Lung microvascular endothelial cell (primary cell): ENCODE results near the gene DUSP2. TPM values are rescaled to one million over a fixed set of nuclear protein-coding genes. Genes with fewer than 3 reads are reported as not detected.

ENCODE experiments used
- DNase-seq, 2 donors: peaks; one replicate each; pipeline versions ENCODE4 v3.0.0 to v3.0.0-alpha.2; 2010; ENCODE audit warnings: low read depth in 2 of 2
- total RNA-seq: library from RNA; depleted of rRNA; stranded (reverse); fragments of >200 nt; gene quantifications from 2 replicates; pipeline ENCODE4 v1.2.1, GENCODE V29; 2014

The DUSP2 gene
- total RNA-seq, 1 donor from 2014 or later: 0.99 TPM

DNA sequence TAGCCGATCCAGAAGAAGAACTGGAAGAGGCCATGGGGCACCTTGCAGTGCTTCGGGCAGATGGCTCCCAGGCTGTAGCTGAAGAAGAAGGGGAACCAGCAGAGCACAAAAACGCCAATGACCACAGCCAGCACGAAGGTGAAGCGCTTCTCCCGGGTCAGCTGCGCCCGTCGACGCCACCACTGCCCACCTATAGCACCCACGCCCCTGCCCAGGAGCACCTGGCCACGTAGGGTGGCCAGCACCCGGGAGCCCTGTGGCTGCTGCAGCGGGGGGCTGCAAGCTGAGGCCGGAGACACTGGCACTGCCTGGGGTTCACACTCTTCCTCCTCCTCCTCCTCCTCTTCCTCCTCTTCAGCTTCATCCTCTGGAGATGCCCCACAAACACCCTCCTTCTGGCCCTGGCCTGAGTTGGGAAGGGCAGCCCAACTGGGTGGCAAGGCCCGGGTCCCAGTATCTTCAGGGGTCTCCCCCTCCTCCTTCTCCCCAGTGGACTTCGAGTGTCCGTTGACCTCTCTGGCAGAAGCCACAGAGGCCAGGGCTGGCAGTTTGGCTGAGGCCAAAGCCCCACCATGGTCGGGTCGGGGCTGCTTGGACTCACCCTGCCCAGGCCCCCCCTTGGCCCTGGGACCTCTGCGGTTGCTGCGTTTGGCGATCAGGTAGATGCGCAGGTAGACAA lies 30.2 kb downstream of the DUSP2 start:
- DNase-seq: no peak

DNA sequence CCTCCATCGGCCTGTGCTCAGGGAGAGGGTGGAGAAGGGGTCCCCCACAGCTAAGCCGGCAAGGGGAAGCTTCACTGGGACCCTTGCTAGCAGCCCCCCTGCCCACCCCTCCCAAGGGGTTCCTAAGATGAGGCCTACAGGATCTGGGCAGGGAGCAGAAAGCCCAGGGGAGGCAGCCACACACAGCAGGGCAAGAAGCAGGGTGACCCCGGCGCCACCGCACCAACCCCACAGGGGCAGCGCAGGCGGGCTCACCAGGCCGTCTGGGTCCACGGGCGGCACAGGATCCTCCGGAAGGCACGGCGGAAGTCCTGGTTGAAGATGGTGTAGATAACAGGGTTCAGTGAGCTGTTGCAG lies 30.7 kb downstream of the DUSP2 start:
- DNase-seq: no peak

- DNase-seq: no peak
Observed at GRCh38 chr2:96113951-96114350, 31.3 kb downstream of the DUSP2 start.

- no peak for DNase-seq
Observed at GRCh38 chr2:96113367-96113677, 31.9 kb downstream of the DUSP2 start.

GRCh38 chr2:96112501-96113366 lies 32.5 kb downstream of the DUSP2 start:
- DNase-seq: no peak

GRCh38 chr2:96111823-96112500 lies 33.3 kb downstream of the DUSP2 start:
- no peak for DNase-seq

- DNase-seq: no peak
Observed at GRCh38 chr2:96111257-96111640, 34.0 kb downstream of the DUSP2 start.

DNA sequence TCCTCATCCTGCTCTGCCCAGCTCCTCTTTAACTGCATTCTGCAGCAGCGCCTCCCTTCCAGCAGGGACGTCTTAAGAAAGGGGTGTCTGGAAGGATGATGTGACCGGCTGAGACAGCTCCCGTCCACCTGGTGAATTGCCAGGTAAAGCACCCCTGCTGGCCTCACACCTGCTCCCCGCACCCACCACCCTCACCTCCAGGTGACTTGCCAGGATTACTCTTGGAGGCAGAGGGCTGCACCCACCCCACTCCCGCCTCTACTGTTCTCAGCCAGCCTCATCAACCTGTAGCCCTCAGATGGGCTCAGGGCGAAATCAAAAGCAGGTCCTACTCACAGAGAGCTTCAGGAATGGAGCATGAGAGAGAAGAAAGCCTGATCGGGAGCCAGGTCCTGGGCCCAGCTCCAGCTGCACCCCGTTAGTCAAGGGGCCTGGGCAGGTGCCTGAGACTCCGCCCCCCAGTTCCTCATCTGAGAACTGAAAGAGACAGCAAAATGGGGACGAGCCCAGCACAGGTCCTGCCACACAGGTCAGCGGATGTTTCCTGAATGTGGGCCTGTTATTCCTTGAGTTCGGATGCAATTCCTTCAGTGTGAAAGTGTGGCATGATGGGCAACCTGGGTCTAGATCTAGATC lies 34.5 kb downstream of the DUSP2 start:
- DNase-seq: no peak

DNA sequence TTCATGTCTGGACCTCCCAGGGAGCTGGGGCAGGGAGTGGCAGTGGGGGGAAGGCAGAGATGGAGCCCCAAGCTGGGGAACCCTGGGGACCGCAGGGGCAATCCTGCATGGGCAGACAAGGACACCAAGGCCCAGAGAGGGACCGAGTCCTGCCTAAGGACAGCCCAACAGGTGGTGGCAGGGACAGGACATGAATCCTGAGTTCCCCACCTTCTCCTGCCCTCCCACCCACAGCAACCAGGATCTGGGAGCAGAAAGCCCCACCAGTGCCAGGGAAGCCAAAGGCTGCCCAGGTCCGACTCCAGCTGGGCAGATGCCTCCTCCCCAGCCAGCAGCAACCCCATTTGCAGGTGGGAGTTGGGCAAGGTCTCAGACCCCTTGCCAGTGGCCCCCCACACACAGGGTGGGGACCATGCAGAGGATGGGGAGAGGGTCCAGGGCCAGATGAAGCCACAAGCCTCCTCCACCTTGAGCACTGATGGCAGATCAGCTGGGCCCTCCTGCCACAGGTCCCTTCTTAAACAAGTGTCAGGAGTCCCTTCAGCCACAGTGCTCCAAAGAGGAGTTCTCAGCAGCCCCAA lies 35.2 kb downstream of the DUSP2 start:
- DNase-seq: no peak

DNA sequence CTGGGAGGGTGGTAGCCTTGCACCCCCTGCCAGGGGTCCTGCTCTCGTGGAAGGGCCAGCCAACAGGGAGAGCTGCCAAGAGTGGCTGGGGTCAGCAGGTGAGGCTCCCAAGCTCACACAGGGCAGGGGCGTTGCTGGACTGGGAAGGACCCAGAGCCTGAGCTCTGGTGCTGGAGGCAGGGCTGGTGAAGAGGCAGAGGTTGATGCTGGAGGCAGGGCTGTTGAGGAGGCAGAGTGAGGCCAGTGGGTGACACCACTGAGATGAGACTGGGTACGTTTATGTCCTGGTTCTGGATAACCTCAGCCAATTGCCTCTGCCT lies 35.9 kb downstream of the DUSP2 start:
- DNase-seq: no peak

- no peak for DNase-seq
Observed at GRCh38 chr2:96108541-96109360, 36.5 kb downstream of the DUSP2 start.

DNA sequence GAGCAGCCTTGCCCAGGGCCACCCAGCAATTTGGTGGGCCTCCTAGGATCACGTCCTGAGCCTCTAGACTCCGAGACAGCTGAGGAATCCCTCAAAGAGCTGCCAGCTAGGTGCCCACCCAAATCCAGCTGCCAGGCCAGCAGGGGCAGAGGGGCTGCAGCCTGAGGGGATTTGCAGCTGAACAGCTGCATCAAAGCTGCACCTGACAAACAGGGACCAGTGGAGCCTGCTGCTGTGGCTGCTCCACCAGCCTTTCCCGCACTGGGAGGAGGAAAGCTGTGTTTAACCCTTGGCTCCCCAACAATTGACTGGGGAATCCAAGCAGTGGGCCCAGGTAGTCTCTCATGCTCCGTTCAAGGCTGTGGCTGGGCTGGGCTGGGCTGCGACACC lies 37.1 kb downstream of the DUSP2 start:
- no peak for DNase-seq

DNA sequence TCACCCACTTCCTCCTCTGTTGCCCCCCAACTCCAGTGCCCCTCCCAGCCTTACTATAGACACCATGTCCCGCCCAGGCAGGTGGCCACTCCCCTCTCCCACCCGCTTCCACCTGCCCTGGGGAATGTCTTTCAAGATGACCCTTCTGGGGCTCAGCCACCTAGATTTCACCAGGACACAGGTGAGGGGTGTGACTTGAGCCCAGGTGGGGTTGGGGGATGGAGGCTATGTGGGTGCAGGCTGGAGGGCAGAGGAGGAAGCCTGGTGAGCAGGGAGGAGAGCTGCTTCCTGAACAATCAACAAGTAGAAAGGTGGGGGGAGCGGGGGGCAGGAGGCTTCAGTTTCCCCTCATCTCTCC lies 37.6 kb downstream of the DUSP2 start:
- DNase-seq: no peak

- DNase-seq: no peak
Observed at GRCh38 chr2:96106991-96107707, 38.1 kb downstream of the DUSP2 start.

GRCh38 chr2:96105994-96106715 lies 39.1 kb downstream of the DUSP2 start:
- DNase-seq: no peak

GRCh38 chr2:96105152-96105915 lies 39.9 kb downstream of the DUSP2 start:
- no peak for DNase-seq

DNA sequence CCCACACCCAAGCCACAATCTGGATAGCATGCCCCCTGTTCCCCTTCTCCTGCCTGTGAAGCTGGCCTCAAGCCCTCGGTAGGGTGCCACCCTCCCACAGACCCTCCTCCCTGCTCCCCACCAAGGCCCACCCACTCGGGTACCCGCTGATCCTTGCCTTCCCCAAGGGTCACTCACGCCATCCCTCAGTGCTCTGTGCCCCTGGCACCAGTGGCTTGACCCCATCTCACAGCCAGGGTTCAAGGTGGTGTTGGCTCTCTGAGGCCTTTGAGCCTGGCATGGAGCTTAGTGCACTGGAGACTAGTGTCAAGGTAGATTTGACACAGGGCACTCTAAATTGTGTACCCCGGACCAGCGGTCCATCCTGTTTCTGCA lies 40.8 kb downstream of the DUSP2 start:
- DNase-seq: no peak

DNA sequence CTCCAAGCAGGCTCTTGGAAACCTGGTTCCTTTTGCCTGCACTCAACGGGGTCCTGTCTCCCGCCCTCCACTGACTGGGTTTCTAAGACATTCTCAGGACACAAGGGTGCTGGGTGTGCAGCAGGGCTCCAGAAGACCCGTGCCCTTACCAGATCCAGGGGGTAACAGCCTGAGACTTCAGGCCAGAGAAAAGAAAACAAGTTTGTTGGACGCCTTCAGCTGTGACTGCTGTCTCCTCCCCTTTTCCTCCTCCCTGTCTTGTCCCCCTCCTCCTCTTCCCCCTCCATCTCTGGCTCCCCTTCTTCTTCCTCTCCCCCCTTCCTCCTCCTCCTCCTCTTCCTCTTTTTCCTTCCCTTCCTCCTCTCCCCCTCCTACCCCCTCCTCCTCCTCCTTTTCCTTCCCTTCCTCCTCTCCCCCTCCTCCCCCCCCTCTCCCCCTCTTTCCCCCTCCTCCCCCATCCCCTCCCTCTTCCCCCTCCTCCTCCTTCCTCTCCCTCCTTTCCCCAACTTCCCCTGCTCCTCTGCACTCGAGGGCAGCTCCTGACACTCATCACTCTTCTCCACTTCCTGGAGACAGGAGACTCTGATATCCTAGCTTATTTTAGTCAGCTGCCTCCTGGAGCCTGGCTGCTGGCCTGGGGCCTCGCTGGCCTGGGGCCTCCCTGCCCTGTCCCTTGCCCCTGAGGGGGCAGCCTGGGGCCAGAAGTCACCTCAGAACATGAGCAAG lies 41.3 kb downstream of the DUSP2 start:
- DNase-seq: no peak

- no peak for DNase-seq
Observed at GRCh38 chr2:96103187-96103601, 42.0 kb downstream of the DUSP2 start.
